ENCODE results near the gene RYR1. TPM values are rescaled to one million over a fixed set of nuclear protein-coding genes. Genes with fewer than 3 reads are reported as not detected.

RYR1 gene
- total RNA-seq, 1 experiment from 2014 or later = not detected

DNA sequence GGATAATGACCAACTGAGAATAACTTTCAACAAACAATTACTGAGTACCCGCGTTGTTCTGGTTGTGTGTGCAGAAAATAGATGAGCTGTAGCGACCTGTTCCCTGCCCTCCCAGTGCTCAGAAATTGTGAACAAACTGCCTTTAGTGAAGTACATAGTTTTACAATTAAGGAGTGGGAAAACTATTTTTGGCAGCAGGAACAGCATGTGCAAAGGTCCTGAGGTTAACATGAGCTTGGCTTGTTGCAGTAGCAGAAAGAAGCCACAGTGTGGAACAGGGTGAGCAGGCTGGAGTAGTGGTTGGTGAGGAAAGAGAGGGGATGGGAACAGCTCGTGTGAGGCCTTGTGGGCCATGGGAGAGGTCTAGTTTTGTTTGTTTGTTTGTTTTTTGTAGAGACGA, 16.0 kb downstream of the RYR1 start:
- no TSS peak for BruUV-seq (replicated peaks)
- H3K27me3 ChIP-seq (ENCODE audit: low read length) = no peaks in the 10 kb centered on the region
- intact Hi-C loops (cut with micrococcal nuclease) = no loop called here
- H4K20me1 ChIP-seq (ENCODE audit: low read length) = no peaks in the 10 kb centered on the region
- CTCF ChIA-PET = no interaction called here
- no peaks in the 10 kb centered on the region for H3K36me3 ChIP-seq (ENCODE audit: low read depth, low read length)
- no peak for ATAC-seq
- no peak overlapping the region for H3K9ac ChIP-seq (ENCODE audit: low read length)
- H3K9me3 ChIP-seq (ENCODE audit: low read length) = no peaks in the 10 kb centered on the region
- POLR2A ChIA-PET (ENCODE audit: unreplicated experiment) = no interaction called here
- H3K79me2 ChIP-seq (ENCODE audit: low read length) = no peaks in the 10 kb centered on the region
- TF ChIP-seq EZH2 (IDR thresholded peaks at IDR 0.05; ENCODE audit: low read length, unreplicated experiment) = no peak
- no peak for TF ChIP-seq EZH2phosphoT487 (IDR thresholded peaks at IDR 0.05; ENCODE audit: borderline replicate concordance, low read length)
- no peak for TF ChIP-seq CTCF (conservative IDR thresholded peaks at IDR 0.05; ENCODE audit: low read depth, low read length)
- H3K27ac ChIP-seq (ENCODE audit: low read length) = no peak overlapping the region
- DNase-seq = no peak
- H2AFZ ChIP-seq (ENCODE audit: low read length) = no peak overlapping the region
- no peaks in the 10 kb centered on the region for H3K9me2 ChIP-seq (replicated peaks; ENCODE audit: low read length)
- no peaks in the 10 kb centered on the region for H3K4me1 ChIP-seq (ENCODE audit: insufficient read depth, low read length)
- H3K4me2 ChIP-seq (ENCODE audit: low read length) = no peak overlapping the region
- H3K4me3 ChIP-seq (ENCODE audit: low read length) = no peak overlapping the region
- H3F3A ChIP-seq (ENCODE audit: low read length, unreplicated experiment) = no peaks in the 10 kb centered on the region

- Histone ChIP-seq H3K9ac (ENCODE audit: low read length) (no peak overlapping the region), H3K4me1 (ENCODE audit: insufficient read depth, low read length) (no peaks in the 10 kb centered on the region), H2AFZ (ENCODE audit: low read length) (no peak overlapping the region), H3K9me3 (ENCODE audit: low read length) (no peaks in the 10 kb centered on the region), H4K20me1 (ENCODE audit: low read length) (no peaks in the 10 kb centered on the region), H3K36me3 (ENCODE audit: low read depth, low read length) (no peaks in the 10 kb centered on the region), H3K4me2 (ENCODE audit: low read length) (no peak overlapping the region), H3K27me3 (ENCODE audit: low read length) (no peaks in the 10 kb centered on the region), H3K4me3 (ENCODE audit: low read length) (no peak overlapping the region), H3K27ac (ENCODE audit: low read length) (no peak overlapping the region), H3K9me2 (replicated peaks; ENCODE audit: low read length) (no peaks in the 10 kb centered on the region), H3F3A (ENCODE audit: low read length, unreplicated experiment) (no peaks in the 10 kb centered on the region), H3K79me2 (ENCODE audit: low read length) (no peaks in the 10 kb centered on the region)
- TF ChIP-seq CTCF (conservative IDR thresholded peaks at IDR 0.05; ENCODE audit: low read depth, low read length) = no peak
- intact Hi-C loops (cut with micrococcal nuclease) = no loop called here
- CTCF ChIA-PET = no interaction called here
- POLR2A ChIA-PET (ENCODE audit: unreplicated experiment) = interaction anchor here (0.6 kb wide), 1 partner anchor 1063 kb away, joined by 5 read pairs; no protein-coding TSS in a partner anchor
- DNase-seq (no peak), ATAC-seq (no peak)
- no TSS peak for BruUV-seq (replicated peaks)
These were observed 17.5 kb downstream of the RYR1 start for GRCh38 chr19:38451036-38451435.

GRCh38 chr19:38451629-38452028, 18.1 kb downstream of the RYR1 start:
- Histone ChIP-seq H3K4me2 (ENCODE audit: low read length) (no peak overlapping the region), H2AFZ (ENCODE audit: low read length) (no peak overlapping the region), H3K9ac (ENCODE audit: low read length) (no peak overlapping the region), H3K4me1 (ENCODE audit: insufficient read depth, low read length) (no peaks in the 10 kb centered on the region), H3K9me2 (replicated peaks; ENCODE audit: low read length) (no peaks in the 10 kb centered on the region), H3K9me3 (ENCODE audit: low read length) (no peaks in the 10 kb centered on the region), H3K36me3 (ENCODE audit: low read depth, low read length) (no peaks in the 10 kb centered on the region), H4K20me1 (ENCODE audit: low read length) (no peaks in the 10 kb centered on the region), H3K27me3 (ENCODE audit: low read length) (no peaks in the 10 kb centered on the region), H3F3A (ENCODE audit: low read length, unreplicated experiment) (no peaks in the 10 kb centered on the region), H3K27ac (ENCODE audit: low read length) (no peak overlapping the region), H3K4me3 (ENCODE audit: low read length) (no peak overlapping the region), H3K79me2 (ENCODE audit: low read length) (no peaks in the 10 kb centered on the region)
- intact Hi-C loops (cut with micrococcal nuclease) = no loop called here
- ATAC-seq = no peak
- no TSS peak for BruUV-seq (replicated peaks)
- ChIA-PET CTCF (no interaction called here), POLR2A (ENCODE audit: unreplicated experiment) (no interaction called here)
- no peak for DNase-seq
- TF ChIP-seq CTCF (conservative IDR thresholded peaks at IDR 0.05; ENCODE audit: low read depth, low read length) = no peak
- TF ChIP-seq EZH2 (IDR thresholded peaks at IDR 0.05; ENCODE audit: low read length, unreplicated experiment) = no peak
- TF ChIP-seq EZH2phosphoT487 (IDR thresholded peaks at IDR 0.05; ENCODE audit: borderline replicate concordance, low read length) = no peak

Measured in PC-3 (cell line).